ENCODE data around the gene UGT2B10. TPM values are rescaled to one million over a fixed set of nuclear protein-coding genes. Genes with fewer than 3 reads are reported as not detected.

The UGT2B10 gene
- total and polyA plus RNA-seq, 2 of the 8 experiments (the other 6 are each of a cell fraction or from before 2014, with no cell fraction given), result not detected

GRCh38 chr4:68797618-68798017, 18.2 kb upstream of the UGT2B10 start (continued):
- TF ChIP-seq CHD7 (IDR thresholded peaks at IDR 0.05; ENCODE audit: insufficient replicate concordance, low read length) (no peak), KDM4A (IDR thresholded peaks at IDR 0.05; ENCODE audit: low read depth, low read length, severe bottlenecking) (no peak), CHD1 (IDR thresholded peaks at IDR 0.05; ENCODE audit: low read depth, low read length) (no peak), POLR2A (IDR thresholded peaks at IDR 0.05; ENCODE audit: control extremely low read depth in 1 of 2, low read depth in 2 of 2, low read length in 2 of 2) (no peak), CEBPB (IDR thresholded peaks at IDR 0.05; ENCODE audit: low read depth, low read length) (no peak), TAF1 (IDR thresholded peaks at IDR 0.05; ENCODE audit: low read depth, low read length) (no peak), EP300 (IDR thresholded peaks at IDR 0.05; ENCODE audit: borderline replicate concordance in 1 of 2, low read depth in 2 of 2, low read length in 2 of 2) (no peak), CTBP2 (IDR thresholded peaks at IDR 0.05; ENCODE audit: borderline replicate concordance, insufficient read depth, insufficient read length, low read length) (no peak), MAX (IDR thresholded peaks at IDR 0.05) (no peak), CREB1 (IDR thresholded peaks at IDR 0.05) (no peak), JUND (IDR thresholded peaks at IDR 0.05; ENCODE audit: low read length) (no peak)

Measured in H1 (cell line).